GM18508 (cell line): ENCODE data around the gene KLLN.
A peak's percentile ranks its signal among the peaks of the same experiment; 100 is the strongest.
"Not testable (repeated sequence)": the region's sequence is repeated elsewhere in the genome, so short reads cannot be mapped to it uniquely, and the experiment has no call there.

Experiments
- ATAC-seq: cut with Tn5 transposase; IDR thresholded peaks from one replicate; pipeline ENCODE4 v1.9.1; 2021; ENCODE audit warnings: moderate number of reproducible peaks; ENCODE audit not compliant: insufficient read depth, unreplicated experiment

KLLN gene

GRCh38 chr10:87843714-87844113 lies 19.6 kb downstream of the KLLN start:
- ATAC-seq: no peak

- no peak for ATAC-seq
Observed at GRCh38 chr10:87842776-87843497, 20.4 kb downstream of the KLLN start.

- ATAC-seq: no peak
Observed at GRCh38 chr10:87842220-87842641, 21.1 kb downstream of the KLLN start.

DNA sequence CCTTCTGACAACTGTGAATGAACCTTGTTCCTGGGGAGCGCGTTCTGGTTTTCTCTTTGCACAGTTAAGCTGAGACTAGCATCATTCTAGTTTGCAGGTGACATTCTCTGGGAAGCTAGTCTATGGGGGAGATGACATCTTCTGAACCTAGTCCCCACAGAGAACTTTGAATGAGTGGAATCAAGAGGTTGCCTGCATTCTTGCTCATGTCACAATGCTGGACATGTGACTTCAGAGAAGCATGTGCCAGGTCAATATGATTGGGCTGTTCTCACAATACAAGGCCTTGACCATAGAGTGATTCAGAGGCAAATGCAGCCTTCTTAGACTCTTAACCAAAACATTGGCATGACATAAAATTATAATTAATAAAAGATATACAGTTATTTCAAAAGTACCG lies 22.1 kb downstream of the KLLN start:
- ATAC-seq: no peak

- no peak for ATAC-seq
Observed at GRCh38 chr10:87838650-87839049, 24.7 kb downstream of the KLLN start.

GRCh38 chr10:87837445-87837844 lies 25.9 kb downstream of the KLLN start:
- ATAC-seq: no peak

DNA sequence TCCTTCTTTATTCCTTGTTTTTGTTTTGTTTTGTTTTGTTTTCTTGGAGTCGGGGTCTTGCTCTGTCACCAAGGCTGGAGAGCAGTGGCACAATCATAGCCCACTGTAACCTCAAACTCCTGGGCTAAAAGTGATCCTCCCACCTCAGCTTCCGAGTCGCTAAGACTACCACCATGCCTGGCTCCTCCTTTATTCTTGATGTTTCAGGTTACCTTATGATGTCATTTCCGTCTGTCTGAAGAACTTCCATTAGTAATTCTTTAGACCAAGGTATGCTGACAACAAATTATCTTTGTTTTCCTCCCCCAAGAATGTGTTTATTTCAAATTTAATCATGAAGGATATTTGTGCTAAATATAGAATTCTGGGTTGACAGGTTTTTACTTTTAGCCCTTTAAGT lies 27.2 kb downstream of the KLLN start:
- no peak for ATAC-seq

DNA sequence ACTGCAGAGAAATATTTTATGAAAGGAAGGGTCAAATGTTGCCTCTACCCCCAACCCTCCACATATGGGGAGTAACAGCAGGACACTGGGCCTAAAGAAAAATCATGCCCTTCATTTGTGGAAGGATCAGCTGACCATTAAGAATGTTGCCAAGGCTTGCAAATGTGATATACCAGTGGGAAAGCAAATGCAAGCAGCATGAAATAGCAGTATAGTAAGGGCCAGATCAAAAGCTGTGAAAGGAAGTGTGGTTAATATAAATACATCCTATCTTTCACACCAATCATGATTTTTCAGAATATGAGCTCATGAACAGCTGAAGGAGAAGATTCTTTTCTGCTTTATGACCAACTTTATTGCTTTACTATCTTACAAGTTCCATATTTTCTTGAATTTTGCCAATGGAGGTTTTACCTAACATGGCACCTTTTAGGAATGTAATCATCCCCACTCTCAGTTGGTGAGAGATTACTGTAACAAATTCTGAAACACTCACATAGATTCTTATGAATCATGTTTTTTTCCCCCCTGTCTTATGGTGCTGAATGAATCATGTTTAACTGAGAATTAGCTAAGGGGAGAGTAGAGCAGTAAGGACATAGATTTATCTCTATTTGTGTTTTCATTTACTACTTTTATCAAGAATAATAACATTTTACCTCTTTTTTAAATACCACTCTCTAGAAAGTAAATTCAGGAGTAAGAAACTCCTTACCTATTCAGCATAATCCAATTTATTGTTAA lies 33.2 kb downstream of the KLLN start:
- ATAC-seq: no peak

DNA sequence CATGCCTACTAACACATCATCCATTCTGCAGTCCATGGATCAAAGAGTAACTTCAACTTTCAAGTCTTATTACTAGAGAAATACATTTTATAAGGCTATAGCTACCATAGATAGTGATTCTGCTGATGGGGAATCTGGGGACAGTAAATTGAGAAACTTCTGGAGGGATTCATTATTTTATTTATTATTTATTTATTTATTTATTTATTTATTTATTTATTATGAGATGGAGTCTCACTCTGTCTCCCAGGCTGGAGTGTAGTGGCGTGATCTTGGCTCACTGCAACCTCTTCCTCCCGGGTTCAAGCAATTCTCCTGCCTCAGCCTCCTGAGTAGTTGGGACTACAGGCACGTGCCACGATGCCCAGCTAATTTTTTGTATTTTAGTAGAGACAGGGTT lies 34.3 kb downstream of the KLLN start:
- ATAC-seq: not testable (repeated sequence)

- no peak for ATAC-seq
Observed at GRCh38 chr10:87827681-87828080, 35.7 kb downstream of the KLLN start.

DNA sequence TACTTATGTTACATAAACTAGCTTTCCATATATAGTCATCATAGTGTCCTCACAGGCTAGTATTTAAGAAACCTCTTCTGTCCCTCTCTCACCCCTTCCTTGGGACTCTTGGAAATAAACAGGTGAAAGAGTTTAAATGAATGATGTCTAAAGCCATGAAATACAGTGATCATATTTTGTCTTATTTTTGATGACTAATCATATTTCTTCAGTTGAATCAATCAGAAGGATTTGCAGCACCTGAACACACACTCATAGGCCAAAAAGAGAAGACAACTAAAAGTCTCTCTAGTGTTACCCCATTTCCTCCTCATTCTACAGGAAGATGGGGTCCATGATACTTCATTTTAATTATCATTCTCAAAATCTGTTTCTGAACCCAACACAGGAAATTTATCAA lies 36.7 kb downstream of the KLLN start:
- no peak for ATAC-seq

GRCh38 chr10:87819289-87819585 lies 44.1 kb downstream of the KLLN start:
- no peak for ATAC-seq

GRCh38 chr10:87818505-87819288 lies 44.6 kb downstream of the KLLN start:
- ATAC-seq: peak; percentile 46

- ATAC-seq: peak; percentile 31
Observed at GRCh38 chr10:87817609-87818504, 45.5 kb downstream of the KLLN start, which contains the start of gene ATAD1. ATAD1 (minus strand) TSS chr10:87818226; CDS start chr10:87814599, 3,627 bp downstream.

DNA sequence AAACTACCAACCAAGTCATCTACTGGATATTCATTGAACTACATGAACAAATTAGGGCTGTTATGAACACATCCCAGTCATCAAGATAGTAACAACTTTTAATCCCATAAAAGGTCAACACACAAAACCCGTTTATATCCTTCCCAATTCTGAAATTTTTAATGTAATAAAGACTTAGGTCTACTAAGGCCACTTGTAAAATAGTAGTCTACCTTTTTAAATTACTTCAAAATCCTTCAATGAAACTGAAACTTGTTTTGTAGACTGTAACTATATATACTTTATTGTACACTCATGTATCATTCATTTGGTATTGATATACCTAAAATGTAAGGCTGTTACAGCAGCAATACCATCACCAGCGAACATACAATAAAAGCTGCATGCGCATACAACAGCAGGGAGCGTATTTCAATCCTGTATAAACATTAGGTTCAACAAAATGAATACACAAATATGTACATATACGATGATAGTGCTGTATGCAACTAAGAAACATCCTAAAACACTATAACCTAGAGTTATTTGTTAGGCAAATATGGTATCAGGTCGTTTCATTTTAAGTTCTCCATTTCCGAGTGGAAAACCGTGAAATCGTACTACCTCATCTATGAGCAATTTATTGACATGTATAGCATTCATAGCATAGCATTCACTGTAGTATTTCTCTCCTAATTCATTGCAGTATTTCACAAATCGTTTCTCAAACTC lies 46.3 kb downstream of the KLLN start:
- no peak for ATAC-seq

DNA sequence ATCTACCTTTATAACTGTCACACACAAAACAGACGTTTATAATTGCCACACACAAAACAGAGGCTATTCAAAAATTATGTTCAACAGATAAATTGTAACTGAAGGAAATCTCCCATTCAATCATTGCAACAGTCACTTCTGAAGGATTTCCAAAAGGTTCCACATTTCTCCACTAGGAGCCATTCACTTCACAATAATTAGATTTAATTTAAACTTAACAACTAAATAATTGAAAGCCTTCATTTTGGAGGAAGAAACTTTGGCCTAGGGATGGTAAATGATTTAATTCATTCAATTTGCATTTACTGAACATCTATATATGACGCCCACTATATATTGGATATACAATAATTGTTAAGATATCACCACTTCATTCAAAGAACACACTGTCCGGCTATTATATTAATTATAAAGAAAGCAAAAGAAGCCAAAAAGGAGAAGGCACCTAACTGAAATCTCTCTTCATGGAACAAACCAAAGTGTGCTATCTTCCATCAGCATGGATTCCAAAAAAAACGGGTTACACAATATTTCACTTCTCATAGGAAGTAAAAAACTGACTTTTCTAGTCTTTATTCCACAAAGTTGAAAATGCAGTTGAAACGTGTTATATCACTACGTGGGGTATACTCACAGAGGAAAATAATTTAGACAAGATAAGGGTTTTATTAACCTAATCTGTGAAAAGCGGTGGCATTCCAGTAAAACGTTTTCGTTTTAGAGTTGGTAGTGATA lies 47.0 kb downstream of the KLLN start:
- no peak for ATAC-seq
